IMR-90 (cell line): ENCODE data around the gene GPC6. TPM values are rescaled to one million over a fixed set of nuclear protein-coding genes. Genes with fewer than 3 reads are reported as not detected.

Source experiments
- ATAC-seq: fragments of 200-7000 bp; cut with Tn5 transposase; 2 replicates; pipeline ENCODE4 v1.9.1; 2020; ENCODE audit warnings: low read depth, mild to moderate bottlenecking, moderate library complexity
- BruUV-seq: library from RNA; stranded (reverse); fragments of 400-500 nt; replicated peaks from 2 replicates; lab custom pipeline; 2021; lab: Mats Ljungman, UMichigan
- CTCF ChIA-PET: fragments of 300-600 bp; formaldehyde crosslinking; extraction: SDS; loops from one replicate; lab custom pipeline; 2021; ENCODE audit warnings: antibody characterized with exemption; lab: Yijun Ruan, JAX
- POLR2A ChIA-PET: fragments of 300-600 bp; sonication (Branson Sonifier 250); formaldehyde crosslinking; loops from one replicate; lab custom pipeline; 2022; ENCODE audit warnings: antibody characterized with exemption; ENCODE audit not compliant: unreplicated experiment; lab: Charles Lee
- DNase-seq: peaks from one replicate; pipeline ENCODE4 v3.0.0; 2013
- H2AFZ ChIP-seq: replicated peaks from 2 replicates; pipeline ENCODE3; 2013; ENCODE audit warnings: low read length, mild to moderate bottlenecking; ENCODE audit not compliant: poor library complexity
- H2AK5ac ChIP-seq: 2 replicates; pipeline ENCODE4 v1.6.1; 2013; ENCODE audit warnings: low read depth, low read length, inconsistent platforms
- H2AK9ac ChIP-seq: replicated peaks from 2 replicates; pipeline ENCODE3; 2013; ENCODE audit warnings: mild to moderate bottlenecking, low read depth, low read length, moderate library complexity; ENCODE audit not compliant: poor library complexity
- H2BK120ac ChIP-seq: 2 replicates; pipeline ENCODE4 v1.6.1; 2013; ENCODE audit warnings: low read depth, low read length, inconsistent platforms
- H2BK15ac ChIP-seq: 3 replicates; pipeline ENCODE4 v1.6.1; 2013; ENCODE audit warnings: low read depth, low read length, inconsistent platforms
- H2BK20ac ChIP-seq: 2 replicates; pipeline ENCODE4 v1.6.1; 2013; ENCODE audit warnings: low read depth, mild to moderate bottlenecking, inconsistent platforms, low read length, moderate library complexity
- H2BK5ac ChIP-seq: 2 replicates; pipeline ENCODE4 v1.6.1; 2013; ENCODE audit warnings: mild to moderate bottlenecking, low read depth, low read length, inconsistent platforms; ENCODE audit not compliant: poor library complexity, severe bottlenecking
- H3K14ac ChIP-seq: replicated peaks from 2 replicates; pipeline ENCODE4 v1.6.1; 2013; ENCODE audit warnings: low read depth, low read length, inconsistent platforms
- H3K18ac ChIP-seq: 2 replicates; pipeline ENCODE4 v1.6.1; 2013; ENCODE audit warnings: low read depth, low read length, control low read depth
- H3K23ac ChIP-seq: 2 replicates; pipeline ENCODE4 v1.6.1; 2013; ENCODE audit warnings: low read depth, low read length, inconsistent platforms
- H3K27ac ChIP-seq: 2 replicates; pipeline ENCODE4 v1.5.1; 2013; ENCODE audit warnings: mild to moderate bottlenecking, control low read depth, low read length; ENCODE audit not compliant: insufficient read depth
- H3K27me3 ChIP-seq: 2 replicates; pipeline ENCODE4 v1.6.1; 2013; ENCODE audit warnings: low read length; ENCODE audit not compliant: control insufficient read depth, insufficient read depth
- H3K36me3 ChIP-seq: 2 replicates; pipeline ENCODE4 v1.6.1; 2013; ENCODE audit warnings: low read length, mixed read lengths; ENCODE audit not compliant: control insufficient read depth, insufficient read depth
- H3K4ac ChIP-seq: 2 replicates; pipeline ENCODE4 v1.6.1; 2013; ENCODE audit warnings: low read depth, low read length, inconsistent platforms
- H3K4me1 ChIP-seq: 2 replicates; pipeline ENCODE4 v1.6.1; 2013; ENCODE audit warnings: low read length, mixed read lengths; ENCODE audit not compliant: control insufficient read depth, insufficient read depth
- H3K4me2 ChIP-seq: 2 replicates; pipeline ENCODE4 v1.6.1; 2013; ENCODE audit warnings: low read depth, mild to moderate bottlenecking, control low read depth, low read length, moderate library complexity
- H3K4me3 ChIP-seq: 2 replicates; pipeline ENCODE4 v1.5.1; 2013; ENCODE audit warnings: low read depth, mild to moderate bottlenecking, control low read depth, low read length, moderate library complexity; ENCODE audit not compliant: insufficient read depth
- H3K56ac ChIP-seq: 2 replicates; pipeline ENCODE4 v1.6.1; 2013; ENCODE audit warnings: low read length, inconsistent platforms; ENCODE audit not compliant: insufficient read depth; ENCODE audit errors: extremely low read depth
- H3K79me1 ChIP-seq, 2 experiments: 2 replicates each; pipeline ENCODE4 v1.6.1; 2013; ENCODE audit warnings: low read length in 2 of 2, inconsistent platforms in 1 of 2, low read depth in 1 of 2
- H3K9ac ChIP-seq: 2 replicates; pipeline ENCODE4 v1.6.1; 2013; ENCODE audit warnings: low read depth, low read length, control low read depth
- H3K9me1 ChIP-seq: 2 replicates; pipeline ENCODE4 v1.6.1; 2013; ENCODE audit warnings: low read length, inconsistent platforms; ENCODE audit not compliant: insufficient read depth
- H3K9me3 ChIP-seq: 2 replicates; pipeline ENCODE4 v1.6.1; 2013; ENCODE audit warnings: low read length; ENCODE audit not compliant: control insufficient read depth, insufficient read depth
- H4K20me1 ChIP-seq: 2 replicates; pipeline ENCODE4 v1.6.1; 2013; ENCODE audit warnings: low read length, inconsistent platforms; ENCODE audit not compliant: insufficient read depth
- H4K5ac ChIP-seq: 2 replicates; pipeline ENCODE4 v1.6.1; 2013; ENCODE audit warnings: mild to moderate bottlenecking, low read depth, low read length, control low read depth
- H4K8ac ChIP-seq, 2 experiments: 2 replicates each; pipeline ENCODE4 v1.6.1; 2013; ENCODE audit warnings: low read depth in 2 of 2, low read length in 2 of 2, control low read depth in 1 of 2, inconsistent platforms in 1 of 2
- H4K91ac ChIP-seq: 2 replicates; pipeline ENCODE4 v1.6.1; 2013; ENCODE audit warnings: low read depth, low read length, inconsistent platforms; ENCODE audit not compliant: insufficient read depth
- FOS ChIP-seq: fragments of 150-350 bp; IDR thresholded peaks from 2 replicates; pipeline ENCODE4 v1.6.1; 2016; ENCODE audit warnings: low read depth, low read length
- POLR2A ChIP-seq: IDR thresholded peaks from 2 replicates; pipeline ENCODE4 v1.6.1; 2012; ENCODE audit warnings: mild to moderate bottlenecking, low read depth, low read length
- RAD21 ChIP-seq: IDR thresholded peaks from 2 replicates; pipeline ENCODE4 v1.6.1; 2012; ENCODE audit warnings: low read length, improper control_type of control experiment
- WGBS, 2 experiments: methylation state at CpG; one replicate each; pipeline versions ENCODE4 v1.1.5 to v1.1.7; 2013; ENCODE audit warnings: missing lambda C conversion rate in 2 of 2; ENCODE audit not compliant: insufficient read length in 1 of 2; ENCODE audit errors: extremely low coverage in 2 of 2; 5-methylcytosine and 5-hydroxymethylcytosine counted together
- dilution Hi-C: fragments of 300-500 bp; cut with HindIII; formaldehyde crosslinking; loops from one replicate; pipeline ENCODE4 v1.14.3; 2018; ENCODE audit warnings: low sequenced_read_pairs; ENCODE audit not compliant: unreplicated experiment
- in situ Hi-C: fragments of 300-500 bp; cut with MboI; formaldehyde crosslinking; loops from 3 replicates; pipeline ENCODE4 v1.14.3; 2019; ENCODE audit warnings: low sequenced_read_pairs, inconsistent platforms, mixed read lengths
- intact Hi-C: fragments of 100-400 bp; cut with micrococcal nuclease; formaldehyde crosslinking; loops from 2 replicates; pipeline ENCODE4 v1.10.0; 2022
- polyA plus RNA-seq, 3 experiments: library from polyadenylated mRNA; depleted of rRNA; stranded (reverse); fragments of >200 nt; gene quantifications; 2 replicates each; pipeline ENCODE4 v1.2.3, GENCODE V29; 2012; ENCODE audit warnings: low replicate concordance in 1 of 3
- total RNA-seq: library from RNA; depleted of rRNA; stranded (reverse); fragments of >200 nt; gene quantifications from 2 replicates; pipeline ENCODE4 v1.2.3, GENCODE V29; 2012
- TF ChIP-seq, protein P1 (sequence below): fragments of 150-350 bp; IDR thresholded peaks from 2 replicates; pipeline ENCODE4 v1.6.1; 2017; ENCODE audit warnings: mild to moderate bottlenecking, antibody characterized with exemption, low read length, low read depth
- TF ChIP-seq, protein P2 (sequence below): conservative IDR thresholded peaks from 2 replicates; pipeline ENCODE4 v1.5.1; 2012; ENCODE audit warnings: mild to moderate bottlenecking, low read depth, low read length, improper control_type of control experiment

Gene GPC6
- total and polyA plus RNA-seq, 2 of the 4 experiments (the other 2 are of a cell fraction): 14.9 to 39.4 TPM

DNA sequence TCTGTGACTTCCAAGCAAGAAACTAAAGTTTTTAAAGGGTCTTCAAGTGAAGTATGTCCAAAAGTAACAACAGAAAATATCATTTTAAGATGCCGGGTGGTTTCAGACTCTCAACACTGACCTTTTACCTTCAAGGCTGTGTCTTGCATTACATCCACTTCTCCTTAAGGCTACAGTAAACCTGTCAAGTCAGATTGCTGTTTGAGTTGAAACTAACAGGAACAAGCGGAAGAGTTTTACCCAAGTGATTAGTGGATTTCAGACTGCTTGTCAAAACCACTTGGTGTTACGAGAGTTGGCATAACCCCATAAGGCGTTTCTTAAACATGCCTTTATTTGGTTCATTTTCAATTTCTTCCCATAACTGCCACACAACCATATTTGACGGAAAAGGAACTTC, 969.8 kb downstream of the GPC6 start:
- H3K23ac ChIP-seq: no peak overlapping the region
- no peak overlapping the region for H2BK15ac ChIP-seq
- no peak overlapping the region for H3K4me3 ChIP-seq
- H3K4me1 ChIP-seq: peaks cover 2% of the 10 kb centered on the region; the same call in 1 of the 2 replicates
- no peak overlapping the region for H3K27ac ChIP-seq
- H2AFZ ChIP-seq: no peak overlapping the region
- no peaks in the 10 kb centered on the region for H3K9me3 ChIP-seq
- H3K79me1 ChIP-seq: no peaks in the 10 kb centered on the region
- H3K18ac ChIP-seq: peak overlapping the region; percentile 12; the same call in 1 of the 2 replicates
- 0 out of 2 replicates have a peak overlapping the region, but pooled peaks have one; percentile 12 for H2BK120ac ChIP-seq
- no peak overlapping the region; the same call in 1 of the 2 replicates for H2BK20ac ChIP-seq
- no peaks in the 10 kb centered on the region for H3K36me3 ChIP-seq
- H4K5ac ChIP-seq: no peak overlapping the region
- intact Hi-C loops: loop anchor here (10.0 kb wide), 1 partner anchor 972 kb away; the partner anchor contains the start of gene GPC6
- H4K8ac ChIP-seq: no peak overlapping the region
- BruUV-seq: no TSS peak
- no peak for DNase-seq
- H3K9ac ChIP-seq: no peak overlapping the region
- H4K20me1 ChIP-seq: no peaks in the 10 kb centered on the region
- WGBS, 2 experiments: no CpG with 5 or more reads among the region's 5 CpGs
- no peak overlapping the region for H3K14ac ChIP-seq
- dilution Hi-C loops: no loop called here
- H2AK9ac ChIP-seq: no peak overlapping the region
- in situ Hi-C loops: no loop called here
- H3K4me2 ChIP-seq: no peak overlapping the region
- POLR2A ChIA-PET: no interaction called here
- CTCF ChIA-PET: interaction anchor here (0.6 to 1.4 kb wide), 2 partner anchors 13 to 158 kb away, joined by 4 read pairs; no protein-coding TSS in a partner anchor
- TF ChIP-seq FOS (no peak), RAD21 (no peak), POLR2A (no peak)
- TF ChIP-seq, protein P1, sequence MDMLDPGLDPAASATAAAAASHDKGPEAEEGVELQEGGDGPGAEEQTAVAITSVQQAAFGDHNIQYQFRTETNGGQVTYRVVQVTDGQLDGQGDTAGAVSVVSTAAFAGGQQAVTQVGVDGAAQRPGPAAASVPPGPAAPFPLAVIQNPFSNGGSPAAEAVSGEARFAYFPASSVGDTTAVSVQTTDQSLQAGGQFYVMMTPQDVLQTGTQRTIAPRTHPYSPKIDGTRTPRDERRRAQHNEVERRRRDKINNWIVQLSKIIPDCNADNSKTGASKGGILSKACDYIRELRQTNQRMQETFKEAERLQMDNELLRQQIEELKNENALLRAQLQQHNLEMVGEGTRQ: no peak
- TF ChIP-seq, protein P2, sequence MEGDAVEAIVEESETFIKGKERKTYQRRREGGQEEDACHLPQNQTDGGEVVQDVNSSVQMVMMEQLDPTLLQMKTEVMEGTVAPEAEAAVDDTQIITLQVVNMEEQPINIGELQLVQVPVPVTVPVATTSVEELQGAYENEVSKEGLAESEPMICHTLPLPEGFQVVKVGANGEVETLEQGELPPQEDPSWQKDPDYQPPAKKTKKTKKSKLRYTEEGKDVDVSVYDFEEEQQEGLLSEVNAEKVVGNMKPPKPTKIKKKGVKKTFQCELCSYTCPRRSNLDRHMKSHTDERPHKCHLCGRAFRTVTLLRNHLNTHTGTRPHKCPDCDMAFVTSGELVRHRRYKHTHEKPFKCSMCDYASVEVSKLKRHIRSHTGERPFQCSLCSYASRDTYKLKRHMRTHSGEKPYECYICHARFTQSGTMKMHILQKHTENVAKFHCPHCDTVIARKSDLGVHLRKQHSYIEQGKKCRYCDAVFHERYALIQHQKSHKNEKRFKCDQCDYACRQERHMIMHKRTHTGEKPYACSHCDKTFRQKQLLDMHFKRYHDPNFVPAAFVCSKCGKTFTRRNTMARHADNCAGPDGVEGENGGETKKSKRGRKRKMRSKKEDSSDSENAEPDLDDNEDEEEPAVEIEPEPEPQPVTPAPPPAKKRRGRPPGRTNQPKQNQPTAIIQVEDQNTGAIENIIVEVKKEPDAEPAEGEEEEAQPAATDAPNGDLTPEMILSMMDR: no peak
- no peak for ATAC-seq
- peak overlapping the region; percentile 49; the same call in 1 of the 2 replicates for H2AK5ac ChIP-seq
- H3K56ac ChIP-seq: no peak overlapping the region
- no peak overlapping the region for H2BK5ac ChIP-seq
- H4K91ac ChIP-seq: no peak overlapping the region
- no peaks in the 10 kb centered on the region for H3K27me3 ChIP-seq
- H3K4ac ChIP-seq: no peak overlapping the region
- H3K9me1 ChIP-seq: no peaks in the 10 kb centered on the region; the same call in 1 of the 2 replicates
